A549 treated with GW870086 at 1 μM for 4 hours (cell line): ENCODE data around the gene DEFB126. TPM values are rescaled to one million over a fixed set of nuclear protein-coding genes. Genes with fewer than 3 reads are reported as not detected.

Experiments
- total RNA-seq: library from RNA; stranded (reverse); fragments of 200-300 nt; extraction: Qiagen RNA extraction; gene quantifications from 5 replicates; pipeline ENCODE4 v1.2.3, GENCODE V29; 2022; ENCODE audit warnings: low read depth

Gene DEFB126, protein sequence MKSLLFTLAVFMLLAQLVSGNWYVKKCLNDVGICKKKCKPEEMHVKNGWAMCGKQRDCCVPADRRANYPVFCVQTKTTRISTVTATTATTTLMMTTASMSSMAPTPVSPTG
- total RNA-seq, result not detected in 5 replicates

DNA sequence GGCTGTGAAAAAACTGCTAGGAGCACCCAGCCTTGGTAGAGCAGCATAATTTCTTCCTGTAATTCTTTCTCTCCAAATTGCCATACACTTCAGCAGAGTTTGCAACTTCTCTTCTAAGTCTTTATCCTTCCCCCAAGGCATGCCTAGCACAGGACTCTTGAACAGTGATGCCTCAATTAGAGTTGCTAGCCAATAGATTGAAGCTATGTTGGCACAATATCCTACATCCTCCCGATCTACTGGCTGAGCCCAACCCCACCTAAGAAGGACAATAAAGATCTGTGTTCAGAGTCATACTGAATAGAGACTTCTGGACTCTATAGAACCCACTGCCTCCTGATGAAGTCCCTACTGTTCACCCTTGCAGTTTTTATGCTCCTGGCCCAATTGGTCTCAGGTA is at the start of gene DEFB126:
Gene DEFB126, plus strand, starts transcription at position 301 of the 400 bp plus-strand sequence. Its CDS starts 39 bp downstream, at position 340.

GRCh38 chr20:157154-157553 is 14.8 kb downstream of the DEFB126 start, which contains the start of gene DEFB127:
DEFB127 (plus strand) TSS chr20:157454; CDS start chr20:157545, 91 bp downstream.

GRCh38 chr20:189611-190010 is 47.2 kb downstream of the DEFB126 start, which contains the start of gene DEFB128:
DEFB128 (minus strand) TSS chr20:189711; CDS start chr20:189623, 88 bp downstream.

Other genes with a start within 250 kb of the DEFB126 start
- not detected in 5 replicates for gene DEFB125, start 54.9 kb upstream of the DEFB126 start, total RNA-seq
- gene DEFB127, start 14.9 kb downstream of the DEFB126 start, total RNA-seq, result not detected in 5 replicates
- not detected in 5 replicates for gene DEFB128, start 47.1 kb downstream of the DEFB126 start, total RNA-seq
- not detected in 5 replicates for gene DEFB129, start 84.7 kb downstream of the DEFB126 start, total RNA-seq
- not detected in 5 replicates for gene DEFB132, start 115.1 kb downstream of the DEFB126 start, total RNA-seq
- 10.3 to 11.9 TPM (median 11.8 TPM) in 5 replicates for gene C20orf96, start 148.2 kb downstream of the DEFB126 start, total RNA-seq
- 17.4 to 22.4 TPM (median 21.7 TPM) in 5 replicates for gene ZCCHC3, start 155.0 kb downstream of the DEFB126 start, total RNA-seq
- gene SOX12, start 183.0 kb downstream of the DEFB126 start, total RNA-seq, result 18.8 to 25.4 TPM (median 23.4 TPM) in 5 replicates
- 48.1 to 63.4 TPM (median 61.6 TPM) in 5 replicates for gene NRSN2, start 204.5 kb downstream of the DEFB126 start, total RNA-seq
- gene TRIB3, start 238.2 kb downstream of the DEFB126 start, total RNA-seq, result 44.2 to 57.2 TPM (median 55.0 TPM) in 5 replicates